ENCODE measurements around the gene PITRM1. TPM values are rescaled to one million over a fixed set of nuclear protein-coding genes. Genes with fewer than 3 reads are reported as not detected.

The PITRM1 gene
- polyA plus RNA-seq, 1 donor, result 68.9 TPM

DNA sequence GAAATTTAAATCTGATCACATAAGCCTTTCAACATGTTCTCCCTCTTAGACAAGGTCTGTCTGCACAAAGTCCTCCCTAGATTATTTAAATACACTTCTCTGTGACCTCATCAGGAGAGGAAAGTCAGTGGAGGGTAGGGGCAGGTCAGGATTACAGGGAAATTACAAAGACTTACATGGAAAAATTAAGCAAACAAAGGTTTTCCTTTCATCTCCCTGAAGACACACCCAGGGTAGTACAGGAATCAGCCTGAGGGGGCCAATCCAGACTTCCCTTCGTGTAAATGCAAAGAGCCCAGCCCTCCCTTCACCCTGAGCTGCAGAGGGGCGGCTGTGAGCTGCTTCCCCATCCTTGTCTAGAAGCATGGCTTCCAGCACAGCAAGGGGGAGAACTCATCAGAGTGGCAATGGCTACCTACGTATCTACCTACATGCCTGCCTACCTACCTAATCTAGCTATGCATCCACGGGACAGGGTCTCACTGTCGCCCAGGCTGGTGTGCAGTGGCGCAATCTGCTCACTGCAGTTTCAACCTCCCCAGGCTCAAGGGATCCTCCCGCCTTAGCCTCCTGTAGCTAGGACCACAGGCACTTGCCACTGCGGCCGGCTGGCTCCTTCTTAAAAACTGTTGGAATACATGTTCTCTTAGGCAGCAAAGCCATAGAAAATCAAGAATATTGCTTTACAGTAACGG, 33.2 kb downstream of the PITRM1 start:
- no peak for DNase-seq

DNA sequence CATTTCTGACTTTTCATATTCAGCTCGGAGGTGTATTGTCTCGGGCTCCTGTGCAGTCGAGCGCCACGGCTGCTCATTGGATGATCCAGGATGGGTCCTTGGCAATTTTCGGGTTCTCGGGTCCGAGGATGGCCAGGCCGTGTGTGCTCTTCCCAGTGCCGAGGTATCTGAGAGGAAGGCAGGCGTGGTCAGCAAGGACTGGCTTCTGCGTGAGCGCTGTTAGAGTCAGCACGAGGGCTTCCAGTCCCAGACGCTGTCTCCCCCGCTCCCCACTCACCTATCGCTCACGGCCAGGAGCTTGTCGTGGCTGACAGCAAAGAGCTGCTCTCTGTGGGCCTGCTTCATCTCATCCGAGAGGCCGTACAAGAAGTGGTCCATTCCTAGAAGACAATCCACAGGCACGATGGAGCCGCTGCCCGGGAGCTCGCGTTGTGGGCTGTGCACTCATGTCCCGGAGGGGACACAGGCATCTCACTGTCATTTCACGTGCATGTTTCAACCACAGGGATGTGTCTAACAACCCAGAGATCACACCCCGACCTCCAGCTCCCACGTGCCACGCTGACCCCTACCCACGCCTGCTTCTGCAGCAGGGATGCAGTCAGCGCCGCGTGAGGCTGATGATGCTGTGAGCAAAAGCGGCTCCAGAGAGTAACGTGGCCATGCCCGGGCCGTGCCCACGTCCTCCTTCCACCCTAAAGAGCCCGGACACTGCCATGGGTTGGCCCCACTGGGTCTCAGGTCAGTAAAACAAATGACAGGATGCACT, 34.4 kb downstream of the PITRM1 start:
- no peak for DNase-seq

DNA sequence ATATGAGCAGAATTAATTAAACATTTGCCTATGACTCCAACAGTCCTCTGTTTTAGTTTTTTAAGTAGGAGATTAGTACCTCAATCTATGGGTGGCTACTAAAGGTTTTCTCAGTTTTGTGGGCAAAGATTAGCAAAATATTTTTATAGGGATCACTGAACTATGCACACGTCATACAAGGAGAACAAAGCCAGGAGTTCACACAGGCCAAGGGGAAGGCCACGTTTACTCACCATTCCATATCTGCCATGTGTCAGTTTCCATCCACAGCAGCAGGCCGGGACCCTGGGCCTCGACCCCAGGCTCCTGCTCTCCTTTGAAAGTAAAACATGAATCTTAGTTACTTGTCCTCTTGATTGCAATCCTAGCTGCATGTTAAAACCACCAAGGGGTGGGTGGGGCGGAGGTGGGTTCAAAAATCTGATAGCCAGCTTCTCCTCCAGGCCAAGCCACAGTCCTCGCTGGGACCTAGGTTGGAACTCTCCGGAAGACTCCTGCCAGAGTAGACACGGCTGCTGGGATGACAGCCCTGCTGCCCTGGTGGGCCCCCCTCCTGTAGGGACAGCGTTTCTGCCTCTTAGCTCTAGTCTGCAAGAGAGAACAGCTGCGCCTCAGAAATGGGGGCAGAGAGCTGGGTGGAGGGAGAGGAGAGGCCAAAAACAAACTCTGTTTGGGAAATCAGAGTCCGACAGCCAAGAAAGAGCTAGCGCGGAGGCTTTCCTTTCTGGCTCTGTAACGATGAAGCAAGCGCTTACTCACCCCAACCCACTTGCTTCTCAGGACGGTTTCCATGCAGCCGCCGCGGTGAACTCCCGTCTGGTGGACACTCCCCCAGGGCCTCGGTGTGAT, 35.6 kb downstream of the PITRM1 start:
- peak; percentile 88 for DNase-seq

DNA sequence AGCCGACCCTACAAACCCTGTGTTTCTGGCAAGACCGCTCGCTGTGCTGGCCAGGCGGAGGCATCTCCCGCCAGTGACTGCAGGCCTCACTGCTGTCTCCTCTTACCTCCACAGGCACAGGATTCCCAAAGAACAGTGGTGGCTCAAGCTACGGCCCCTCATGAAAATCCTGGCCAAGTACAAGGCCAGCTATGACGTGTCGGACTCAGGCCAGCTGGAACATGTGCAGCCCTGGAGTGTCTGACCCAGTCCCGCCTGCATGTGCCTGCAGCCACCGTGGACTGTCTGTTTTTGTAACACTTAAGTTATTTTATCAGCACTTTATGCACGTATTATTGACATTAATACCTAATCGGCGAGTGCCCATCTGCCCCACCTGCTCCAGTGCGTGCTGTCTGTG, 36.2 kb downstream of the PITRM1 start:
- DNase-seq, result peak; percentile 74

DNA sequence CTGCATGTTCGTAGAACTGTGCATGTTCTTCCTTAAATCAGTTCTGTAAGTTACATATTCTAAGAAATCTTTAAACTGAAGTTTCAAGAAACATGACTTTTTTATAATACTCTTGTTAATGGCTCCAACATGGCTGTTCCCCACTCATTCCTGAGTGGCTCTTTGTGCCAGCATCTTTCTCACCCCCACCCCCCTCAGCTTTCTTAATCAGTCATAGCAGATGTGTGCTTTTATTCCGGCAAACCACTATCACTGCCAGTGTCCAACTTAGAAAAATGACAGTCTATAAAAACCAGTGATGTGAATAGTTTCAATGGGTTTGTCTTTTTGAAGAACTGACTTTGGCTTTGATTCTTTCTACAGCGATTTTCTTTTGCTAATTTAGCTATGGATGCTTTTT, 37.6 kb downstream of the PITRM1 start:
- DNase-seq, result no peak

DNA sequence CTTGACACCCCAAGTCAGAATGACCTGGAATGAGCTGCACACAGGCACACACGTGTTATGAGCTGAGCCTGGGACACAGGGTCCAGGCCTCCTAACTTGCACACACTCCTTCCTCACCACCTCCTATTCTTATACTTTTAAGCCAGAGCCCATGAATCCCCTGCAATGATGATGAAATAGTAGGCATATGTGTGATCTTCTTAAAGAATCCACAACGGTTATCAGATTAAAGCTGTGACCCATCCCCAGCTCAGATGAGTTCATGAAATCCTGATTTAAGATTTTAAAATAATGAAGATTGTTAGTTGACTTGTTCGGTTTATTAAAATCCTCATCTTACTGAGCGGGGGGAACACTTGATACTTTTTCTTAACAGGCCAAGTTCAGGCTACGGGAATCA, 38.6 kb downstream of the PITRM1 start:
- no peak for DNase-seq

DNA sequence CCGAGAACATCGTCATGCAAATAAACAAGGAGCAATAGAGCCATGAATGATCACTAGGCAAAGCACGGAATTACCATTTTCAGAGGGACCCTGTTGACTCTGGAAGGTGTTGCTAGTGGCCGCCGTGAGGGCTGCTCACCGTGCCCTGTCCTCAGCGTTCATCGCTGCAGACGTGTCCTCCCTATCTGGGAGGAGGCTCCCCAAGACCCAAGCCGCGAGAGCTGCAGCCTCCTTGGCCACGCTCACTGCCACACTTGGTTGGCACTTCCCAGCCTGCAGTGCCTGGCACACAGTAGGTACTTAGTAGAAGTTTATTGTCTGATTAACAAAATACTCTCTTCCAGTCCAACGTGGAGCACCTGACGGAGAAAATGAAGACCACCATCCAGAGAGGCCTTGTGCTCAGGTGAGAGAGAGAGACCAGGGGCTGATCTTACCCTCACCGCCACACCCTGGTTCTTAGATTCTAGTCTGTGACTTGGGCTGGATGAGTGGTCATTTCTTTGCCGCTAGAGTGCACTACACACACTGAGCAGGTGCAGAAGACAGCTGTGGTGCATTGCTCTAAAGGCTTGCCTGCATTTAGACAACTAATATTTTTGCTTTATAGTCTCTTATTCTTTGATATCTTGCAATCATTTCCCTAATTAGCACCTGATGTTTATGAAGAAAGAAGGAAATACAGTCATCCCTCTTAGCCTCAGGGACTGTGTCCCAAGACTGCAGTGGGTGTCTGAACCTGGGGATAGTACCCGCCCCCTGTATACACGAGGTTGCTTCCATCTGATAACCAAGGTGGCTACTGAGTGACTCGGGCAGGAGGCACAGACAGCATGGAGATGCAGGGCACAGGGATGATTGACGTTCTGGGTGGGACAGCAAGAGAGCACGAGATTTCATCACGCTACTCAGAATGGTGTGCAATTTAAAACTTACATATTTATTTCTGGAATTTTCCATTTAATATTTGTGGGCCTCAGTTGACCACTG, 40.3 kb downstream of the PITRM1 start:
- no peak for DNase-seq

DNA sequence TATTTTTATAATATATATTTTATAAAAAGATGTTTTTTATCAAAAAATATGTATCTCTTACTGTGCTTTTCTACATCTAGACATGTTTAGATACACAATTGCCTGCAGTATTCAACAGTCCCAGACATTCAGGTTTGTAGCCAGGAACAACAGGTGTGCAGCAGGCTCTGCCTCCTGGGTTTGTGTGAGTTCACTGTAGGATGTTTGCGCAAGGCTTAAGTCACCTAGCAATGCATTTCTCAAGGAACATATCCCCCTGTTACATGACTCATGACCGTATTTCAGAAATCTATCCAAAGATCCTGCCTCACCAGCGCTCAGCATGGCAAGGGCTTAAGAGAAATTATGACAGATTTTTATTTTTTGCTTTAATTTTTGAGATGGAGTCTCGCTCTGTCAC, 41.5 kb downstream of the PITRM1 start:
- no peak for DNase-seq

DNA sequence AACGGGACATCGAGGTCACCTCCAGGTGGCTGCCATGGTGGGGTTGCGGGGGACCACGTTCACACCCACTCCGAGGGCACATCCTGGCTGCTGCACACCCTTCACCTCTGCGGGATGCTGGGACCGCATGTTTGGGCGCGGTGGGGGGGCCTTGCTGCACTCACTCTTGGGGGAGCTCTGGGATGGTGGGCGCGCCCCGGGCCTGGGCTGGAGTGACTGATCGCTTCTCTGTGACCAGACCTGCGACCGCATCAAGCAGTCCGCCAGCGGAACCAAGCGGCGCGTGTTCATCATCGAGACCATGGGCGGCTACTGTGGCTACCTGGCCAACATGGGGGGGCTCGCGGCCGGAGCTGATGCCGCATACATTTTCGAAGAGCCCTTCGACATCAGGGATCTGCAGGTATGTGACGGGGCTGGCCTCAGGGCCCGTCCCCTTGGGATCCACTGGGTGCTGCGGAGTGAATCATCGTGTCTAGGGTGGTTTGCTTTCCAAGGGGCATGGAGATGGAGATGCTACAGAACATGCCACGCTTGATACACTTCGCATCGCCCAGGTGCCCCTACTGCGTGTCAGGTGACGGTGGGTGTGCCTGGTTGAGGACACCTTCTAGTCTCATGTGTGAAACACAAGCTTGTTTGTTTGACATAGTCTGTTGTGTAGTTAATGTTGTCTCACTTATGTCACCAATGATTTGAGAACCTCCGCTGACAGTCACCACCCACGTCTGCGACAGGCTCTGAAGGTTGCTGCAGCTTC, 42.8 kb downstream of the PITRM1 start:
- DNase-seq, result no peak

DNA sequence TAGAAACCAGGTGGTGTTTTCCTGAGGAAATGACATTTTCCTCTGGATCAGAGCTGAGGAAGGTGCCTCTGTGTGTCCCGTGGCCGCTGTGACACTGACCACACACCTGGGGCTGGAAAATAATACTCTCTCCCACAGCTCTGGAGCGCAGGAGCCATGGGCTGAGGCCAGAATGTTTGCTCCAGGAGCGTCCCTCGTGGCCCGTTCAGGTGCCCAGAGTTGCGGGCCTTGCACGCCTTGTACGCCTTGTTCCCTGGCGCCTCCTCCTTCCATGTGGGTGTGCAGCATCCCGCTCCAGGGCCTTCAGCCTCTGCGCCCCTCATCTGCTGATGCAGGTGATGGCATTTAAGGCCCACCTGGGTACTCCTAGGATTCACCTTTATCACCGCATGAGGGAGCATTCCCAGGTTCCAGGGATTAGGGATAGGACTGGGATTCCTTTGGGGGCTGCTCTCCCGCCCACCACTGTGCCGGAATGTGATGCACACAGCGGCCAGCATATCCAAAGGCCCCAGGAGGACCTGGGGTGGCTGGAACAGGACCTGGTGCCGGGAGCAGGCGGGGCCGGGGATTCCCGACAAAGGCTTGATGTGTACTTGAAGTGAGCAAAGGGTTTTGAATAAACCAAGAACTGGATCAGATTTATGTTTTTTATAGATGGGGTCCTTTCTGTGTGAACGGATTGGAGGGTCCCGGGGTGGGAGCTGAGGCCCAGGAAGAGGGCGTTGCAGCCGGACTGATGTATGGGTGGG, 44.0 kb downstream of the PITRM1 start:
- DNase-seq, result no peak

DNA sequence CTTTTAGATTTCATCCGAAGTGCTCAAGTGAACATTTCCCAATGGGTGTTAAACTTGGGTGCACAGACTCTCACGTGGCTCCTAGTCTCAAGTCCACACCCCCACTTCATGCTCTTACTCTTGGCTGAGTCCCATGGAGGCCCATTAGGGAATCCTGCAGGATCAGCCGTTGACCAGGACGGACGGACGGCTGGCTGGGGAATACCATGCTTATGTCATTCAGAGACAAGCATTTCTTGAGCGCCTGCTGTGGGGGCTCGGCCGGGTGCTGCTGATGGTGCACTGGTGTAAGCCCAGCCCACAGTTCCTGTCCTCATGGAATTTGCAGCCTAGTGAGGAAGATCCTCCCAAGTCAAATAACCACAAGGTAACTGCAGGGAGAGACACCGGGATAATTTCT, 44.7 kb downstream of the PITRM1 start:
- DNase-seq, result no peak

DNA sequence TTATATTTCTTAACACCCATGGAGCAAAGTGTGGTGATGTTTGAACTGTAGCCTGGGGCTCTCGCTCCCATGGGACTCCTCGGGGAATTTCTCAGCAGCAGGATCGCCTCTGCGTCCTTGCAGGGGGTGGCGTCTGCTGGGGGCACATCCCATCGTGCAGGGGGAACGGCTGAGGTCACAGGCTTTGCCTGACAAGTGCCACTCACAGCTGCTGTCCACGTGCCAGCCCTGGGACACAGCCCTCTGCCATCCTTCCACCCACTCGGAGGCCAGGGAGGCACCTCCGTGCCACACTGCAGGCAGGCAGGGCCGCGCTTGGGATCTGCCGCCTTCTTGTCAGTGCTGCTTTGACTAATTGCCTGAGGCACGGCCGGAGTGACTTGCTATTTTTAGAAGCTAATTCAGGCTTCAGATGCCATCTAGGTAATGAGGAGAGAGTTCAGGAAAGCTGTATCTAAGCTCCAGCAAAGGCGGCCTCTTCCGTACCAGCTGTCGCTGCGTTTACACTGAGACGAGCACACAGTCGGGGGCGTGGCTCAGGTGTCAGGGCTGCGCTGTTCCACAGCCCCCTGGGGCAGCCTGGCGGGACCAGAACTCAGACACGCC, 45.7 kb downstream of the PITRM1 start:
- no peak for DNase-seq

DNA sequence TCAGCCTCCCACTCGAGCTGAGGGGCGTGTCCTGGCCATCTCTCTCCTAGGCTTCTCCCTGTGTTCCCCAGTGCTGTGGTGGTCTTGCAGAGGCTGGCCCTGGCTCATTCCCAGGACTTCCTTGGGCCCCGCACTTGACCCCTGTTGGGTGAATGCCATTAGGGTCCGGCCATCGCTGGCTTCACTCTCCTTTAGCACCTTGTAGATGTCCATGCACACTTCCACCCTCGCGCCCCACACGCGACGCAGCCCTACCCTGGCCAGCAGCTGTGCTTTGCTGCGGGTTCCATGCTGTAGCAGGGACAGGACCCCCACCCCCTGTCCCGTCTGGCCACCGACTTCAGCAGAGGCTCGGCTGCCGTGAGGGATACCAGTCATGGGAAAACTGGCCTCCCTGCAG, 46.3 kb downstream of the PITRM1 start:
- DNase-seq, result no peak

DNA sequence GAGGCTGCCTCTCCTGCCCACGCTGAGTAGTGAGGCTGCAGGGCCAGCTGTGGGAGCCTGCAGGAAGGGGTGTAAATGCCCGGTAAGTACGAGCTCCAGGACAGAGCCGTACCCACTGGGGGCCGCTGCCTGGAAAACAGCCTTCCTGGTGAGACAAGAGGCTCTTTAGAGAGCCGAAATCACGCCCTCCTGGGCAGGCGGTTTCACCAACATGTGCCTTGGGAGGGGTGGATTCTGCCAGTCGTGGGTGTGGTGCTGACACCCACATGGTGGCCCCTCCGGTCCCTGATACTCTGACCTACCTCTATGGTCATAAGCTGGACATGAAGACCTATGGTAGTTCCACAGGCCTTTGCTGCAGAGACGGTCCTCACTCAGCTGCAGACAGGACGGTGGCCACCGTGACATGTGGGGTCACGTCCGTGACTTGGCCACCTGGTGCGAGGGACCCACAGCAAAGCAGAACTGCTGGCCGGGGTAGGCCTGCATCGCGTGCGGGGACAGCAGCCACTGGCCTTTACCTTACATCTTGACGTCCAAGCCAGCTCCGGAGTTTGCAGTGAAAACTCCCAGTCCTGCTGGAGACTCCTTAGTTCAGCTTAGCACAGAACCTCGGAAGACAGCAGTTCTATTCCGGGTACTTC, 46.9 kb downstream of the PITRM1 start:
- no peak for DNase-seq

DNA sequence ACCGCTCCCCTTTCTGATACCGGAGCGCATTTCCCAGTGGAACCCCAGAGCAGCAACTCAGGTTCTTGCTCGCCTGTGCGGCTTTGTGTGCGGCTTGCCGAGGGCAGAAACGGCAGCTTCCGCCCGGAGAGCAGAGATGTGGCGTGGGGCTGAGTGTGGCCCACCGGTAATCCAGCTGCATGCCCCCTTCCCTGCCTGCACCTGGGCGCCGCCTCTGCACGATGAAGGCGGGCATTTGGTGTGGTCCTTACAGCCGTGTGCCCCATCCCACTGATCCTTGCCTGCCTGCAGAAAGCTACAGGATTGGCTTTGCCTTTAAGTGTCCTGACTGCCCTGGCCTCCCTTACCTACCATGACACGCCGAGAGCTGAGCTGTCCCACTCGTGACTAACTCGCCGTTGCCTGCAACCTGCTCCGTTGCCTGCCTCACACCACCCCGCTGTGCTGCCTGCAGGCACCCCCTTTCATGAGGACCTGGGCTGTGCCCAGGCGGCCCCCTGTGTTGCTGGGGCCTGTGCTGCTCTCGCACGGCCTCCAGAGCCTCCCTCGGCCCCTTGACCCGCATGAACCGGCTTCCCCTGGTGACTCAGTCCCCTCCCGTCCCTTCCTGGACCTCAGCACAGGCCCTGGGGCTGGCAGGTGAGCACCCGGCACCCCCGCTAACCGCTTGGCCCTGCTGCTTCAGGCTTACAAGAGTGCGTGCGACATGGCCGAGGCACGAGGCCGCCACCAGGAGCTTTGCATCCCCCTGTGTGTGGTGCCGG, 48.0 kb downstream of the PITRM1 start:
- DNase-seq, result no peak

DNA sequence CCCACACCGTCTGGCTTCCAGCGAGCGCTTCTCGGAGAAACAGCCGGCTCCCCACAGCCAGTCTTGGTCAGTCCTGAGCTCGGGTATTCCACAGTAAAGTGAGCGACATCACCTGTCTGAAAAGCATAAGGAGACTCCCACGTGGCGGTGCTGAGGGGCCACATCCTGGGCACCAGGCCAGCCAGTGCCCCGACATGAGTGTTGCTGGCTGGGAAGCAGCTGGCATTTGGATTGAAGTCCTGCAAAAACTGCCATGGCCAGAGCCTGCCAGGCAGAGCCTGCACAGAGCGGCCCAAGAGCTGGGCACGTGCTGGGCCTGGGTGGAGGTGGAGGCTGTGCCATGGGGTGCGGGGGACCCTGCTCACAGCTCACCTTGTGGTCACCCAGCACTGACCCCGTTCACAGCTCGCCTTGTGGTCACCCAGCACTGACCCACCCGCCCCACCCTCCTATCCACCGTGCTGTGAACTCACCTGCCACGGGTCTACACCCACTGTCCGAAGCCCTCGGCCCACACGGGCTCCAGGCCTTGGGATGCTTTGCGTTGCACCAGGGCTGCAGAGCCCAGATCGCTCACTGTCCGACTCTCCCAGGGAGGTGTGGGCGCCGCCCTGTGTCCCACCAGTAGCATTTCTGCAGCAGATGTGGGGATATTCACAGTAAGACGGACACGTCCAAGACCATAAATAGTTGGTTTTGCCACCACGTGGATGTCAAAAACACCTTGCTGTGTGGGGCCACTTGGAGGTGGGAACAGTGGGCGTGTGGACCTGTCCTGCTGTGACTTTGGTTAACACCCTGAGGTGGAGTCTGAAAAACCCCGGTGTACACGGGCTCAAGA, 48.8 kb downstream of the PITRM1 start:
- no peak for DNase-seq

DNA sequence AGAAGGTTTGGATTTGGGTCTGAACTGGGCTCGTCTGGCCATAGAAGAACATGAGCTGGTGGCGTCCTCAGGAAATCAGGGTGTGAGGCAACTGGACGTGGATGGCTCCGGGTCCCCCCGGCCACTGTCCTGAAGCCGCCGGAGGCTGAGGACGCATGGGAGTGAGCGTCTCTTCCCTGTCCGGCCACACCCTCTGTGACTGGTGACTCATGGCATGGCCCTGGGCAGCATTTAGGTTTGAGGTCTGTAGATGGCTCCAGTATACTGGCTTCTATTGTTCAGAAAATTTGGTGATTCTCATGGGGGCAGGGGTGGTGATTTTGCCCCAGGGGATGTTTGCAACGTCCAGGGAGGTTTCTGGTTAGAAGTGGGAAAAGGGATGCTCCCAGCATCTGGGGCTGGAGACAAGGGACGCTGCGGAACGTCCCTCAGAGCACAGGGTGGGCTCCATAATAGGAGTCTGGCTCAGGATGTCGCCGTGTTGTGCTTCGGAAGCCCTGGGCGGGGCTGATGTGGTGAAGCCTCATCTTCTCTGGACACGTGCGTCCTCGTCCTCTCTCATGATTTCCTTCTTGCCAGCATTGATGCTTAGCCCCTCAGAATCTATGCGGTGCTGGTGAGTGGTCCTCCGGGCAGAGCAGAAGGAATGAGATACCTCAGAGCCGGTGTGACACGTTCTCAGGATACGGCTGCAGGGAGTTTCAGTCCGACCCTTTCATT, 49.9 kb downstream of the PITRM1 start:
- DNase-seq, result no peak
